Measurements from ENCODE around the gene PAK1.

Gene PAK1

DNA sequence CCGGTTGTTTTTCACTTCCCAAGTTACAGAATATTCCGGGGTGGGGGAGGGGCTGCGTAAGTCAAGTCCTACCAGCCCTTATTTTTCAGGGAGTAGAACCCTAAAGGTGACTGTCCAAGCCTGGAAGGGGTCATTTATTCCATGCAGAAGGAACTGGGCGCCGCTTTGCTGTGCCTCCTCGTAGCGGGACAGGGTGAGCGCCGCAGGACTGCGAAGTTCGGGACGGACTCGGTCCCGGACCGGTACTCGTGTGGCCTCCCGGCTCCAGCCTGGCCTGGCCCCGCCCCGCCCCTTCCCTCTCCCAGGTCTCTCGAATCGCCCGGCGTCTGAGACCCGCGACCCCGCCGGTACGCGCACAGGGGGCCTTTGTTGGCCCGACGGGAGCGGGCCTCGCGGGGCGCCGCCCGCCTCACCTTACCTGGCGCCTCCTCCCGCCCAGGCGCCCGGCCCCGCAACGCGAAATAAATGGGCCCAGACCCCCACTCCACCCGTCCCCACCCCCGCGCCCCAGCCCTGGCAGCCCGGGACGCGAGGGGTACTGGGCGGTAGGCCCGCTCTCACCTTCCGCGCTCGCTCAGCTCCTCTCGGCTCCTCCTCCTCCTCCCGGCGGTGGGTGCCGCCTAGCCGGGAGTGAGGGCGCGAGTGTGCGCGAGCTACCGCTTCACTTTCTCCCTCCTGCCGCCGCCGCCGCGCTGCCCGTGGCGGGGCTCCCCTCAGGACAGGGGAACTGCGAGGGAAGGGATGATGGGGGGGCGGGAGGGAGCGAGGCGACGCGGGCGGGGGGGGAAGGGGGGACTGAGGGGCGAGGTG lies 698 bp downstream of the PAK1 start:
- DNase-seq = peak; percentile 43

DNA sequence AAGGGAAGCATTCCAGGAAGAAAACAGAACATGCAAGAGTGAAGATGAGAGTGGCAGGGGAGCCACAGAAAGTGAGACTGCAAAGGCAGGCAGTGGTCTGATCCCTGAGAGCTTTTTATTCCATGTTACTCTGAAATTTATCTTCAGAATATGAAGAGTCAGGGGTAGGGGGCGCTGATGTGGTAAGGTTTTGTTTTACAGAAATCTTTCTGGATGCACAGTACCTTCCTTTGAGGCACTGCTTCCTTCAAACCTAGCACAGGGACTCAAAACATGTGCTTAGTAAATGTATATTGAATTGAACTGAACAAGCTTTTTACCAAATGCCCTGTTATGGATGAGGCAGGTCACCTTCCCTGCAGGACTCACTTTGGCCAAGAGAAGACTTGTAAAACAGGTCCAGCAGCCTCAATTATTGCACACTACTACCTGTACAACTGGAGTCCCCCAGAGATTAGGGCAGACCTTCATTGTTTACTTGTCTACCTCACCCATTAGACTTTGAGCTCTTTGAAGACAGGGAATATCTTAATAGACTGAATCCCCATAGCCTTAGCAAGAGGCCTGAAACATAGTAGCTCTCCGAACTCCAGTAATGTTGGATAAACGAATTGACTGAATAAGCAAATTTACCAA lies 2.2 kb downstream of the PAK1 start:
- peak; percentile 21 for DNase-seq

DNA sequence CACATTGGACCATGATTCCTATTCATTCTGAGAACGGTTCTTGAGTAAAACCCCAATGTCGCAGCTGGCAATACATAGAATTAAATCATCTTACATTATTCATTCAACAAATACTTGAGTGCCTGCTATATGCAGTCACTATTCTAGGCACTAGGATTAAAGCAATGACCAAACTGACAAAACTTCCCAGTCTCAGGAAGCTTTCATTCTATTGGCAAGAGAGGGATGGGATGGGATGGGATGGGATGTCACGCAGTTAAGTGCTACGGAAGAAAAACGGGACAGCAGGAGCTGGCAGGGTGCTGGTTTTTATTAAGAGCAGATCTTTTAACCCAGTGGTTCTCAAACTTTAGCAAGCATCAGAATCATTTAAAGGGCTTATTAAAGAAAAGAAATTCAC lies 2.9 kb downstream of the PAK1 start:
- no peak for DNase-seq

DNA sequence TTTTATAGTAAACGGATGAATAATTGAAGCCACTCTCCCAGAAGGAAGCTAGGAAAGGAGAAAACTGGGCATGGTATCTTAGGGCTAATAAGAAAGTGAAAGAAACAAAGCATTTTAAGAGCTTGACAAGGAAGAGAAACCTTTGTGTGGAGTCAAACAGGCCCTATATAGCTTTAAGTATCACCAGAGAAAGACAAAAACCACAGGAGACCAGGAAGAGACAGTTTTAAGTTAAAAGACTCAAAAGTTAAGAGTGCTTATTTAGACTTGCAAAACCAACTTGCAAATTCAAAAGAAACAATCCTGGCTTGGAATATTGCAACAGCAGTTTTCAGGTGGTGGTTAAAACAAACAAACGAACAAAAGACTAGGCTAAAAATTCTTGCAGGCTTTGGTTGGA lies 3.4 kb downstream of the PAK1 start:
- no peak for DNase-seq

DNA sequence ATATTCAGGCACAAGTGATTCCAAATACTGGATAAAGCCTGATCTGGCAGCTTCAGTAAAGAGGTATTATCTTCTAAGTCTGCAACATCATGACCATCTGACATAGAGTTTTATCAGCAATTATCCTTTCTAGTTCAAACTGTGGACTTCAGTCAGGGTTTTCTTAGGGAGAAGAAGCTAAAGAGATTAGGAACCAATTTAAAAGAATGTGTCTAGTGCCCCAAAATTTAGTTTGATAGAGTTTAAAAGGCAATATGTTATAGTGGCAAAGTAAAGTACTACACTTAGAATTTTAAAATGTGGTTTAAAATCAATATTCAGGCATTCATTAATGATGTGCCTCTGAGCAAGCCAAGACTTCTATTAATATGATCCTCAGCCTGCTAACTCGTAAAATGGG lies 5.4 kb downstream of the PAK1 start:
- DNase-seq = no peak

DNA sequence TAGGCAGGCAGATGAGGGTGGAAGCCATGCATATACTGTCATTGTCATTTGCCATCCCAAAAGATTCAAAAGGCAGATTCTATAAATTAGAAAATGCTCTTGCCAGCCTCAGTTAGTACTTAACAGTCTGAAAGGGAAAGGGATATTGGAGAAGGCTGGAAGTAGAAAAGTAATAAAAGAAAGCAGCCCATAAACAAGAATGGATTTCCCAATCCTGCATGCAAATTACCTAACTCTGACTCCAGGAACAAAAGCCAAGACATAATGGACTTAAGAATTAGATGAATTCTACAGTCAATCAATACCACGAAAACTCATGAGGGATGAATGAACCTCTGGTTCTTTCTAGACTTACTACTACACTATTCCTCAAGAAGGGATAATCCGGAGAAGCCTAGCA lies 5.9 kb downstream of the PAK1 start:
- no peak for DNase-seq

DNA sequence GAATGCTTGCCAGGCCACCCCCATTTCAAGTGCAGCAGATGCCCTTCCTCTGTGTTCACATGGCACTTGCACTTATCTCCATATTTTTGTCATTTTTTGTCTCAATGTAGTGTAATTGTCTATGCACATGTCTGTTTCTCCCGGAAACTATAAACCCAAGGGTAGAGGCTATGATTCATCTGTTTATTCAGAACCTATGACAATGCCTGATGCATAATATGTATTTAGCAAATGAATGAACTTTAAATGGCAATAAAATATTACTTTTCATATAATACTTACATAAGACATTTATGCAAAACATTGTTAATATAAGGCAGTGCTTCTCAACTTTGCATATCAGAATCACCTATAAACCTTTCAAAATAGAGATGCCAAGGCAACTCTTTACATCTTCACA lies 6.7 kb downstream of the PAK1 start:
- no peak for DNase-seq

DNA sequence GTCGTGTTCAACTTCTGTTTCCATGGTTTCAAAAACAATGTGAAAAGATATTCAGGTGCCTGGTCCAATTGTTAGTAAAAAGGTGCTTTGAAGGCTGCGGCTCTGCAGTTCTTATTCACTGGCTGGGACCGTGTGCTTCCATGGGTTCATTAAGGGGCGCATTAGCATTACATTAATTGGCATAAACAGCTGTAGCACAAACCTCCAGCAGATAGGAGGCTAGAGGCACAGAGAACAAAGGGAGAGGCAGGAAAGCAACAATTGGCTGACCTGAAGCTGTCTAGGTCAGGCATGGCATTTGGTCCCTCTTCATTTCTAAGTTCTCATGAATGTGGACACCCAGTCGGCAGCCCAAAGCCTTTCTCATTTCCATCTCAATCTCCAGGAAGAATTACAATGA lies 16.6 kb downstream of the PAK1 start:
- no peak for DNase-seq

DNA sequence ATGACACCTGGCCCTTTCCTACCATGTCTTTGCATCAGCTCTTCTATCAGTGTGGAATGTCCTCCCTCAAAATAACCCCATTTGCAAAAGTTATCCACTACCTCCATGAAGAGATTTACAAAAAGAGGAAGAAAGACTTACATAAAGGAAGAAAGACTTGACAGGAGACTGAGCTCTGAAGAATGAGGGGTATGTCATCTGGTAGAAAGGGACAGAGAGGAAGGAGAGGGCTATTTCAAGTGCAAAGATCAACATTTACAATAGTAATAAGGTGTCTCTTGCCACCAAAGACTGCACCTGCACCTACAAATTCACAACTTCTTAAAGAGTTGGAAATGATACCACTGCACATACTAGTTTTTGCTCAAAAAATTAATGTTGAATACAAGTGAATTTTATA lies 18.2 kb downstream of the PAK1 start:
- DNase-seq = no peak

DNA sequence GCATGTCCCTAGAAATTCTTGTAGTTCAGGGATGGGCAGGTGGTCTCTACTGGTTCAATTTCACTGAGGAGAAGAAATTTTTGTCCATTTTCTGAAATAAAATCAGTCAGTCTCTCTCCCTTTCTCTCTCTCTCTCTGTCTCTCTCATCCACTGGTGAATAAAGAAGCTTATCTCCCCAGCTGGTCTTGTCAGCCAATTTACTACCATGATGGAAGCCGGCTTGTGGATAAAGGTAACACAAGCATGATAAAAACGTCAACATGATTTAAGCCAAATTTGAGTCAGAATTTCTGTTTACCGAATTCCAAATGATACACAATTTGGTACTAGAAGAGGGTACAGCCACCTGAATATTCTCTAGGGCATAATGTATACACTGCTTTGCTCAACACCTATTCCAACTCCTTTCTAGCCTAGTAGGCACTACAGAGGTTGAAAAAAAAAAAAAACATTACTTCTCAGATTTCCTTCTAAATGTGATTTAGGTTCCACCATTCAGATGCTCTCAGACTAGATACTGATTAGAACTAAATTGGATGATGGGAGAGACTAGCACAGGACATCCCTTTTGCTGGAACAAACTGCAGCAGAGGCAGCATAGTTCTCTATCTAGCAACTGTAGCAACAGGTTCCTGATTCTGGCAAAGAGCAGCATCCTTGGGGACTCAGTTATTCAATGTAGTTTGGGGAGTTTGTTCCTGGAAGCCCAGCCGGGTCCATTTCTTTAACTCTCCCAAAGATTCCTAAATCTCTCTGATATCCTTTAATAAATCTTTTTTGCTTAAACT lies 18.8 kb downstream of the PAK1 start:
- DNase-seq = no peak

DNA sequence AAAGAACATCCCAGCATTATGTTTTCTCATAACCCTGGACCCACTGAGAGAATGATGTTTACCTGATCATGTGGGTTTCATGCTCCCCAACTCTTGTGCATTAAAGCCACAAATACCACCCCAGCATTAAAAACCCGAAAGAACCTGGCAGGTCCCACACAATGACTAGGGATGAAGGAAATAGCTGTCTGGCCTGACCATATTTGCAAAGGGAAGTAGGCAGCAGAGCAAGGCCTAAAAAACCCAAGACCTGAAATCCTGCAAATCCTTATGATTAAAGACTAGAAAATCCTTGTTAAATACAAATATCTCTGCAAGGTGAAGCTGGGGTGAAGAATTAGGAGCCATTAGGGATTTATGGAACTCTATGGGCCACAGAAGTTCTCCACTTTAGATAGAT lies 23.7 kb downstream of the PAK1 start:
- DNase-seq = no peak

DNA sequence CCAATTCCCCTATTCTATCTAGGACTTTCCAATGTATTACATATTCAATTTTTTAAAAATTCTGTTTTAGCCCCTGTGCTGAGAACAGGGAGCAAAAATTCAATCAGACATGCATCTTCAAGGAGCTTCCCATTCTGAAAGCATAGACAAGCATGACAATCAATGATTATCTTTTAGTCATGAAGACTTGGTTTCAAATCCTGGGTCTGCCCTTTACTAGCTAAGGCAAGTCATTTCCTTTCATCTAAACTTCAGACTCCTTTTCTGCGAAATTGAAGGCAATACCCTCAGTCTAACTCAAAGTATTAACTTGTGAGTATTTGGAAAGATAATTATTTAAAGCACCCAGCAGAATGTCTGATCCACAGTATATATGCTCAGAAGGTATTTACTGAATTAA lies 24.1 kb downstream of the PAK1 start:
- DNase-seq = no peak

DNA sequence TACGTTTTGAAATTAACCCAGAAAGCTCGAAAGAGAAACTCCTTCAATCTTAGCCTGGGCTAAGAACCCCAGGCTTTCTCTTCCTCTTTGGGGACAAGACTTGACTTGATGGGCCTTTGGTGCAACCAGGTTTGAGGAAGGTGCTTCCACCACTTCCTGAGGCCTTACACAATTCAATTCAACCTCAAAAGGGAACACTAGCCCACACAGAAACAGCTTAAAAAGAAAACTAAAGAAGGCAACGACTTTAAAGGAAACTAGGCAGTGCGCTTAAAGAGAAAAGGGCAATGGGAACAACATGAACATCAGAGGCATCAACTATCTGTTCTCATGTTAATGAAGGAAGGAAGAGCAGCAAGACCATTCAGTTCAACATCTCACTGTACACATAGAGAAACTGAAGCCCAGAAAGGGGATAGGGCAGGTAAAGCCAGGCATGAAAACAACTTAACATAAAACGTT lies 24.8 kb downstream of the PAK1 start:
- no peak for DNase-seq

DNA sequence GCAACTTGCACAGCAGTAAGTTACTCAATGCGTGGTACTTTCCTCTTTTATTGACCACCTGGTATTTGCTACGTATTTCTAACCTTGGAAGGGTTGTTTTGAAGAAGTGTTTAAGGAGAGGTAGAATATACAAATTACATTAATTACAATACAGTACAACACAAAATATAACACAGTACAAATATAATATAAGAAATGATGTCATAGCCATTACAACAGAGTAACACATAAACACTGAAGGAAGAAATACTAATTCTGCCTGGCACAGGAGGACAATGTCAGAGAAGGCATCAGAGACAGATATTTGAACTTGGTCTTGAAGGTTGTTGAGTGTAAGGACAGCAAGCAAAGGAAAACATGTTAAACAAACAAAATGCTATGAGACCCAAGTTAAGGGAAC lies 25.6 kb downstream of the PAK1 start:
- no peak for DNase-seq

DNA sequence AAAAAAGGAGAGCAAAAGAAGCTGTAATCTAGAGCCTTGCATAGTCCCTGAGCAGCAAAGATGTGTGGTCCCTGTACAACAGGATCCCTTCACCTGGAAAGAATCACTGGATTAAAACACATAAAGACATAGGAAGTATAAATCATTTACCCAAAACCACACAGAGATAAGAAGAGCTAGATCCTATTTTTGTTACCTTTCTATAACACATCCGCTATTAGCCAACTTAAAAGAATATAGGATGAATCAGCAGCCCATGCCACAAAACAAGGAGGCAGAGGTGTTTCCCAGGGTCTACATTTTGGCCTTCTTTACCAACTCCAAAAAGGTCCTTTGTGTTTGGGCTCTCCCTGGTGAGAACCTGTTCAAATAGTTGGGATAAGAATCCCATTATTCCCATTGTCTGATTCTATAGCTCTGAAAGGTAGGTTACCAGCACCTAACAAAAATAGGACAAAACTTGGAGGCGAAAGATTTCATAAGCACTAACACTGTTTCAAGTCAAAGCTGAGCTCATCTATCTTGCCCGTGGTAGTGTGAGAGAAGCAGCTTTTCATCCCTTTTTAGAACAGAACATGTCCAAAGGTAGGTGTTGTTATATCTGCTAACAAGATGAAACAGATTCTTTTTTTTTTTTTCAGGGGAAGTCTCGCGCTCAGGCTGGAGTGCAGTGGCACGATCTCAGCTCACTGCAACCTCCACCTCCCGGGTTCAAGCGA lies 26.8 kb downstream of the PAK1 start:
- no peak for DNase-seq

DNA sequence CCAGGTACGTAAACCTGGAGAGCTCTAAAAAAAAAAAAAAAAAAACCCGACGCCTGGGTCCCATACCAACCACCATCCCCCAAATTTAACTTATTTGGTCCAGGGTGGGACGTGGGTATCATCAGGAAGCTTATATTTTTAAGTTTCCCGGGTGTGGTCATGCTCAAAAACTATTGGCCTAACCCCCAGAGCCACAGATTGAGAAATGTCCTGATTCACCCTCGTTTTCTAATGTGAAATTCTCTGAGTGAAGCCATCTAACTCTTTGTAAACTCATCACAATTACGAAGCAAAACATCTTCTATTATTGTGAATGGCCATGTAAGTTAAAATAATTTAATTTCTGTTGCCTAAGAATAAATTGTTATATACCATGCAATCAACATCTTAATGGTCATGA lies 29.6 kb downstream of the PAK1 start:
- no peak for DNase-seq

DNA sequence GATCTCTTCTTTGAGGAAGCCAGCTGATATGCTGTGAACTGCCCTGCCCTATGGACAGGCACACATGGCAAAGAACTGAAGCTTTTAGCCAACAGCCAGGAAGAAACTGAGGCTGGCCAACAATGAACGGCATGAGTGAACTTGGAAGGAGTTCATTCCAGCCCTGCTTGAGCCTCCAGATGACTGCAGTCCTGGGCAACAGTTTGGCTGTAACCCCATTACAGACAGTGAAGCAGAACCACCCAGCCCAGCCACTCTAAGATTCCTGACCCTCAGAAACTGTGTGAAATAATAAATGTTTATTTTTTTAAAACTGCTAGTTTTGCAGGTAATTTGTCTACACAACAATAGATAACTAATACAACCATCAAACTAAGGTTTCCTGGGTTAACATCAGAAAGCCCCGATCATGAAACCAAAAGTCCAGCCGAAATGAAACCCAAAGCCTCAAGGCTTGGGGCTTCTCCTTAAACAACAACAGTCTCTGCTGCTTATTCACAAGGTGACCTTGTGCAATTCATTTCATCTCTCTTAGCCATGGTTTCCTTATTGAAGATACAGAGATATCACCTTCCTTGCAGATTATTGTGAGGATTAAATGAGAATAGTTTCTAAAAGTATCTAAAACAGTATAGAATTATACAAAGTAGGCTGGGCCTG lies 31.4 kb downstream of the PAK1 start:
- no peak for DNase-seq

DNA sequence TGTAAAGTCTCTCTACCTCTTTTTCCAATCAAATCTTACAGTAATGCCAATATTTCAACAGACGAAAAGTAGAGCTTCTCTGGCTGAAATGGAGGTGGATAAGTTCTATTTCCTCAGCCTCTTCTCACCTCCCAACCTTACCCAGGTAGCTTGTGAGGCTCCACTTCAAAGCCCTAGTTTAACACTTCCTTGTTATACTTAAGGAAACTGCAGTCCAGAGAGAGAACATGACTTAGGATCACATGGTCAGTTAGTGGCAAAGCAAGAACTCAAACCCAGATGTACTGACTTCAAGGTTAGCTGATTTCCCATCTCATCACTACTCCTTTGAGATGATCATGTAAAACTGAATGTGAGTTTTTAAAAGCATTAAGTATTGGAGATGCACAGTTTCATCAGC lies 32.5 kb downstream of the PAK1 start:
- DNase-seq = no peak

DNA sequence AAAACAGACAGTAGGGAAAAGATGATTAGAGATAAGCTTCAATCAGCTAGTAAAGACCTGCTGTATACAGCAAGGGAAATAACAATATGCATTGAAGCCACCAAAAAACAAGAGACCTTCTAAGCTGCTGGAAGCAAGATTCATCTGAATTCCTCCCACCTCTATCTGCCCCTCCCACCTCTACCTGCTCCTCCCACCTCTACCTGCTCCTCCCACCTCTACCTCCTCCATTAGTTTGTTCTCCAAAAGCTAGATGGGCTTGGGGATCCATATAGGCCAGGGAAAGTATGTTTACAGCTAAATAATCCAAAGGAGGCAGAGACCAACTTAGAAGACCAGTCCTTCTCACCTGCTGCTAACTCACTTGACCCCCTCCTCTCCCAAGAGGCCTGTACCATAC lies 33.2 kb downstream of the PAK1 start:
- DNase-seq = no peak

DNA sequence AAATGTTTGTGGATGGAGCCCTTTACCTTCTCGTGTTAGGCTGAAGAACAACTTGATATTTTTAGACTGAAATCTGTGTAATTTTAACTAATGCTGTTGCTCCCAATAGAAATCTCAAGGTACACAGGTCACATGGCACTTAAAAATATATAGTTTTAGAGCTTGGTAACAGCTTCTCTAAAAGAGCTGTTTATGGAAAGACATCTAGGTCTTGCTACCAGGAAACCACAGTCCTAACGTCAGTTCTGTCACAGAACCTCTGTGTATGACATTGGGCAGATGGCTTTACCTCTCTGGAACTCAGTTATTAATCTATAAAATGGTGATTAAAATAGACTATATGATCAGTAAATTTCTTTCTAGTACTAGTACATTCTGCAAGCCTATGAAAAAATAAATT lies 35.4 kb downstream of the PAK1 start:
- no peak for DNase-seq

DNA sequence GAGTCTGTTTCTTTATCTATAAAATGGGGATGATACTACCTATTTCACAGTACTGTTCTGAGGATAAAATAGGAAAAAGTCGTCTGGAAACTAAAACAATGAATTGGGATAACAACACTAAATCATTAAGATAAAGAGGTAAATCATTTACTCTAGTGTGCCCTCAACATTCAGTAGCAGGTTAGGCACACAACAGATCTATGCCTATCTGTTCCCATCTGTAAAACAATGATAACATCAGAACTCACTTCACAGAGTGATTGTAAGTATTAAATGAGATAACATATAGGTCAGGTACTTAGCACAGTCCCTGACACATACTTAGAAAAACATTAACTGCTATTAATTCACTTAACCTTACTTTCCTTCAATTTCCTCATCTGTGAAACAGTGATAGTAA lies 36.9 kb downstream of the PAK1 start:
- no peak for DNase-seq

DNA sequence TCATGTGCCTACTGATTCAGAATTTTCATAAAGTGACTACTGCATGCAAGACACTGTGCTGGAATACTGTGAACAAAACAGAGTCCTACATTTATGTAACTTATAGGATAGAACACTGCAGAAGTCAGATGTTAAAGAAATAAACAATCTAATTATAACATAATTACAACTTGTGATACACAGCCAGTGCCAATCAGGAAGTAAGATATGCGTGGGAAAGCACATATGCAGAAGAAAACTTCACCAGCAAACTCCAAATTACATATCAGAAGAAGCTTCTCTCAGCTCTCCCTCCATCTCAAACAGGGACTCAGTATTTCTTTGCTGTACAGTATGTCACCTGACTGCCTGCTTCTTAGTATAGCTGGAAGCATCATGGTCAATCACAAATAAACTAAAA lies 37.4 kb downstream of the PAK1 start:
- no peak for DNase-seq

DNA sequence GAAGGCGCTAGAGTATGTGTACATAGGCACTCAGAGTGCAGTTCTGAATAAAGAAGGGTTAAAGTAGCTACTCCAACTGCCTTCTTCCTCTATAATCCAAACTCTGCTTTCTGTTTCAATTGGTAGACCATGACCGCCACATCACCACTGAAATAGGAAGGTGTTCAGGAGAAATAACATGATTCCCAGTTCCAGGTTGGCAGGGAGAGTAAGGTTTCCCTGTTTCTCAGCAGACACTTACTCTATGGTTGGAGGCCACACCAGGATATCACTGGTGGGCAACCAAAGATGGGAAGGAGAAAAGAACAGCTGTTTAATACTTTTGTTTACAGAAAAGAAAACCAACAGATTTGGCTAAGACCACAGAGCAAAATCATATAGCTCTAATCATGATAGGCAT lies 37.9 kb downstream of the PAK1 start:
- DNase-seq = no peak
